GM12878 (cell line): ENCODE data around the gene OMG. TPM values are rescaled to one million over a fixed set of nuclear protein-coding genes. Genes with fewer than 3 reads are reported as not detected.

ENCODE experiments used
- ATAC-seq: fragments of 200-7000 bp; cut with Tn5 transposase; 3 replicates; pipeline ENCODE4 v1.9.1; 2020; ENCODE audit warnings: mild to moderate bottlenecking, moderate library complexity
- BruUV-seq: library from RNA; stranded (reverse); fragments of 400-500 nt; replicated peaks from 2 replicates; lab custom pipeline; 2021; lab: Mats Ljungman, UMichigan
- CTCF ChIA-PET: fragments of 300-600 bp; sonication (Branson Sonifier 250); formaldehyde crosslinking; extraction: SDS; loops from one replicate; lab custom pipeline; 2021; ENCODE audit warnings: inconsistent platforms; lab: Yijun Ruan, JAX
- POLR2A ChIA-PET: fragments of 350-600 bp; formaldehyde crosslinking; extraction: SDS; loops from one replicate; lab custom pipeline; 2021; ENCODE audit warnings: inconsistent platforms; lab: Charles Lee
- RAD21 ChIA-PET: fragments of 300-600 bp; sonication (Branson Sonifier 250); formaldehyde crosslinking; loops from one replicate; lab custom pipeline; 2023; ENCODE audit warnings: antibody characterized with exemption; ENCODE audit not compliant: unreplicated experiment; lab: Charles Lee
- SMC1A ChIA-PET: fragments of 300-600 bp; sonication (Branson Sonifier 250); formaldehyde crosslinking; loops from one replicate; lab custom pipeline; 2023; ENCODE audit not compliant: unreplicated experiment, uncharacterized antibody; lab: Charles Lee
- DNase-seq: peaks from one replicate; pipeline ENCODE4 v3.0.0-alpha.2; 2011; ENCODE audit warnings: low read depth, low spot score
- FAIRE-seq: peaks from 3 replicates; lab custom pipeline; 2011; peaks lifted over from hg19 to GRCh38; lab: Jason Lieb, UNC
- H2AFZ ChIP-seq: 2 replicates; pipeline ENCODE4 v1.6.0; 2011; ENCODE audit warnings: low read depth, low read length, control low read depth; ENCODE audit not compliant: control insufficient read depth
- H3K27ac ChIP-seq: 2 replicates; pipeline ENCODE4 v1.5.1; 2011; ENCODE audit warnings: control low read depth; ENCODE audit not compliant: control insufficient read depth, insufficient read depth
- H3K27me3 ChIP-seq, 2 experiments: replicated peaks in 1 of 2; 2 replicates each; pipeline versions ENCODE4 v1.6.0 to v1.6.1; 2011; ENCODE audit warnings: low read length in 1 of 2; ENCODE audit not compliant: control insufficient read depth in 2 of 2, insufficient read depth in 2 of 2
- H3K36me3 ChIP-seq, 2 experiments: 2 replicates each; pipeline ENCODE4 v1.5.1; 2011; ENCODE audit warnings: low read length in 1 of 2; ENCODE audit not compliant: control insufficient read depth in 2 of 2, insufficient read depth in 2 of 2
- H3K4me1 ChIP-seq: 2 replicates; pipeline ENCODE4 v1.6.1; 2011; ENCODE audit warnings: mild to moderate bottlenecking, low read length, moderate library complexity, mixed read lengths; ENCODE audit not compliant: control insufficient read depth, insufficient read depth
- H3K4me2 ChIP-seq: 2 replicates; pipeline ENCODE4 v1.6.0; 2011; ENCODE audit warnings: control low read depth; ENCODE audit not compliant: control insufficient read depth, insufficient read depth
- H3K4me3 ChIP-seq: fragments of 200-600 bp; sonication (generic); 2 replicates; pipeline ENCODE4 v1.5.1; 2016
- H3K79me2 ChIP-seq: 2 replicates; pipeline ENCODE4 v1.6.0; 2011; ENCODE audit warnings: low read length; ENCODE audit not compliant: control insufficient read depth, insufficient read depth
- H3K9ac ChIP-seq: 2 replicates; pipeline ENCODE4 v1.8.0; 2011; ENCODE audit warnings: low read length, control low read depth, mixed read lengths; ENCODE audit not compliant: control insufficient read depth, insufficient read depth
- H3K9me3 ChIP-seq: replicated peaks from 3 replicates; pipeline ENCODE4 v1.5.1; 2011; ENCODE audit warnings: mild to moderate bottlenecking, low read length; ENCODE audit not compliant: control insufficient read depth, insufficient read depth
- H4K20me1 ChIP-seq: 2 replicates; pipeline ENCODE4 v1.6.0; 2011; ENCODE audit not compliant: control insufficient read depth, insufficient read depth
- BACH1 ChIP-seq: fragments of 450-650 bp; IDR thresholded peaks from 2 replicates; pipeline ENCODE4 v1.6.1; 2017; ENCODE audit warnings: mild to moderate bottlenecking, borderline replicate concordance
- CBFB ChIP-seq: IDR thresholded peaks from 2 replicates; pipeline ENCODE4 v1.6.1; 2016; ENCODE audit warnings: antibody characterized with exemption, low read depth
- SREBF2 ChIP-seq: IDR thresholded peaks from 2 replicates; pipeline ENCODE4 v1.6.1; 2012; ENCODE audit warnings: mild to moderate bottlenecking, low read length
- TCF3 ChIP-seq: IDR thresholded peaks from 2 replicates; pipeline ENCODE4 v1.6.1; 2012; ENCODE audit warnings: low read depth, mild to moderate bottlenecking, low read length, borderline replicate concordance; ENCODE audit not compliant: insufficient read depth
- ZNF207 ChIP-seq: fragments of 450-650 bp; IDR thresholded peaks from 2 replicates; pipeline ENCODE4 v1.6.1; 2014; ENCODE audit warnings: antibody characterized with exemption, mild to moderate bottlenecking, borderline replicate concordance
- WGBS: methylation state at CpG from one replicate; pipeline ENCODE4 v1.1.6; 2016; ENCODE audit warnings: low lambda C conversion rate; ENCODE audit not compliant: insufficient replicate concordance, insufficient coverage; ENCODE audit errors: missing lambda C conversion rate; 5-methylcytosine and 5-hydroxymethylcytosine counted together
- in situ Hi-C: fragments of 300-500 bp; cut with MboI; formaldehyde crosslinking; loops from 9 replicates; pipeline ENCODE4 v1.14.3; 2018; ENCODE audit warnings: mixed read lengths
- intact Hi-C: fragments of 100-400 bp; cut with micrococcal nuclease; formaldehyde crosslinking; loops from one replicate; pipeline ENCODE4 v1.14.2; 2022; ENCODE audit not compliant: unreplicated experiment
- polyA plus RNA-seq, 11 experiments: library from polyadenylated mRNA; depleted of rRNA in 4 of 11; unstranded in 6 of 11; stranded (reverse) in 5 of 11; fragments of >200 nt; fragmentation: Nextera tagmentation in 4 of 11; fragmentation: Illumina TruSeq in 1 of 11; extraction: Ambion mirVana in 4 of 11; extraction: Trizol in 1 of 11; gene quantifications; 1 replicate in 1 of 11; 2 replicates in 10 of 11; pipeline versions ENCODE4 v1.2.1 to v1.2.3, GENCODE V29; 2011 to 2016; ENCODE audit warnings: inconsistent platforms in 2 of 11, missing spikeins in 2 of 11, low read depth in 1 of 11
- total RNA-seq, 4 experiments: library from RNA; depleted of rRNA in 3 of 4; stranded (reverse); fragments of >200 nt in 3 of 4; fragmentation: Illumina TruSeq in 1 of 4; extraction: Trizol in 1 of 4; gene quantifications; 2 replicates each; pipeline versions ENCODE4 v1.2.1 to v1.2.3, GENCODE V29; 2013 to 2021
- TF ChIP-seq, protein P1 (sequence below): fragments of 450-650 bp; formaldehyde crosslinking; IDR thresholded peaks from 2 replicates; pipeline ENCODE4 v1.4.0; 2020; ENCODE audit warnings: mild to moderate bottlenecking, moderate library complexity

OMG gene
- total and polyA plus RNA-seq, 10 of the 15 experiments (the other 5 are each of a cell fraction or from before 2014, with no cell fraction given) = 0.09 to 0.96 (median 0.26) TPM

DNA sequence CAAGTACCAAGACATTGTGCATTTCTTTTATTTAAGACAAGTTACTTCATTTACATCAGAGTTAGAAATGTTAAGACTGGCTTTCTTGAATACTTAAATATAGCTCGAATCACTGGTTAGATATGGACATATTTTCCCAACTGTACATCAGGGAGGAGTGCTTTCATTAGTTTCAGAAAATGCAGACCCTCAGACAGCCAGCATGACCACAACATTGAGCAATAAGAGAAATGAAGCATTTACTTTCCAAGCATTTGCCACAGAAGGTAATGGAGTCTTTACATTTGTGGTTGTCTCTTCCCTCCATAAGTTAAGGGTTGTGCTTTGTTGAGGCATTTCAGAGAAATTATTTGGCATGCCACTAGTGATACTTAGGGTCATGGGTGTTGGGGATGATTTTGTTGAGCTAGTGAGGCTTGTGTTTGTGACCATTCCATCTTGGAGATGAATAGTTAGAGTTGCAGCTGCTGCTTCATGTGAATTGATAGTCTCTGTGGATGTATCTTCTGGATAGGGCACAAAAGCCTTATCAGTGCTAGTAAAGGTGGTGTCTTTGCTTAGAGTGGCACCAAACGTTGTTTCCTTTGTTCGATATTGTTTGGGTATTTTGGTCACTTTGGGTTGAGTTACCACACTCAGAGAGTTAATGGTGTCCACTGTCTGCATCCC, 2.1 kb downstream of the OMG start:
- H3K36me3 ChIP-seq = no peaks in the 10 kb centered on the region; a peak in 2 of 4 replicates
- FAIRE-seq = peak; percentile 52
- ChIA-PET POLR2A (interaction anchor here (1.0 kb wide), 1 partner anchor 11 kb away, joined by 3 read pairs; no protein-coding TSS in a partner anchor), RAD21 (no interaction called here), CTCF (interaction anchor here (0.9 kb wide), 1 partner anchor 14 kb away, joined by 3 read pairs; no protein-coding TSS in a partner anchor), SMC1A (no interaction called here)
- in situ Hi-C loops (no loop called here), intact Hi-C loops (no loop called here)
- no peaks in the 10 kb centered on the region for H3K79me2 ChIP-seq
- ATAC-seq = no peak
- BruUV-seq = no TSS peak
- H3K4me2 ChIP-seq = no peak overlapping the region
- H2AFZ ChIP-seq = no peak overlapping the region
- no peak for DNase-seq
- TF ChIP-seq ZNF207 = no peak
- TF ChIP-seq TCF3 = no peak
- no peak for TF ChIP-seq BACH1
- TF ChIP-seq SREBF2 = no peak
- no peak for TF ChIP-seq CBFB
- TF ChIP-seq, protein P1, sequence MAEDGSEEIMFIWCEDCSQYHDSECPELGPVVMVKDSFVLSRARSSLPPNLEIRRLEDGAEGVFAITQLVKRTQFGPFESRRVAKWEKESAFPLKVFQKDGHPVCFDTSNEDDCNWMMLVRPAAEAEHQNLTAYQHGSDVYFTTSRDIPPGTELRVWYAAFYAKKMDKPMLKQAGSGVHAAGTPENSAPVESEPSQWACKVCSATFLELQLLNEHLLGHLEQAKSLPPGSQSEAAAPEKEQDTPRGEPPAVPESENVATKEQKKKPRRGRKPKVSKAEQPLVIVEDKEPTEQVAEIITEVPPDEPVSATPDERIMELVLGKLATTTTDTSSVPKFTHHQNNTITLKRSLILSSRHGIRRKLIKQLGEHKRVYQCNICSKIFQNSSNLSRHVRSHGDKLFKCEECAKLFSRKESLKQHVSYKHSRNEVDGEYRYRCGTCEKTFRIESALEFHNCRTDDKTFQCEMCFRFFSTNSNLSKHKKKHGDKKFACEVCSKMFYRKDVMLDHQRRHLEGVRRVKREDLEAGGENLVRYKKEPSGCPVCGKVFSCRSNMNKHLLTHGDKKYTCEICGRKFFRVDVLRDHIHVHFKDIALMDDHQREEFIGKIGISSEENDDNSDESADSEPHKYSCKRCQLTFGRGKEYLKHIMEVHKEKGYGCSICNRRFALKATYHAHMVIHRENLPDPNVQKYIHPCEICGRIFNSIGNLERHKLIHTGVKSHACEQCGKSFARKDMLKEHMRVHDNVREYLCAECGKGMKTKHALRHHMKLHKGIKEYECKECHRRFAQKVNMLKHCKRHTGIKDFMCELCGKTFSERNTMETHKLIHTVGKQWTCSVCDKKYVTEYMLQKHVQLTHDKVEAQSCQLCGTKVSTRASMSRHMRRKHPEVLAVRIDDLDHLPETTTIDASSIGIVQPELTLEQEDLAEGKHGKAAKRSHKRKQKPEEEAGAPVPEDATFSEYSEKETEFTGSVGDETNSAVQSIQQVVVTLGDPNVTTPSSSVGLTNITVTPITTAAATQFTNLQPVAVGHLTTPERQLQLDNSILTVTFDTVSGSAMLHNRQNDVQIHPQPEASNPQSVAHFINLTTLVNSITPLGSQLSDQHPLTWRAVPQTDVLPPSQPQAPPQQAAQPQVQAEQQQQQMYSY (CRISPR knock-in tag) = no peak
- no peaks in the 10 kb centered on the region for H3K9me3 ChIP-seq
- H3K27ac ChIP-seq = no peak overlapping the region
- WGBS = 83% methylated on average over 3 of the region's 3 CpGs
- H3K27me3 ChIP-seq = no peaks in the 10 kb centered on the region
- no peaks in the 10 kb centered on the region for H3K4me1 ChIP-seq
- H3K4me3 ChIP-seq = no peak overlapping the region
- H3K9ac ChIP-seq = no peak overlapping the region
- H4K20me1 ChIP-seq = no peaks in the 10 kb centered on the region
